ENCODE data around the gene COCH. TPM values are rescaled to one million over a fixed set of nuclear protein-coding genes. Genes with fewer than 3 reads are reported as not detected.

COCH gene
- total RNA-seq, 2 donors from 2014 or later, result 4.0 to 9.6 TPM

GRCh38 chr14:30882431-30882830 lies 8.1 kb downstream of the COCH start:
- Histone ChIP-seq H3K27ac (no peak overlapping the region), H3K4me1 (no peaks in the 10 kb centered on the region), H3K36me3 (replicated peaks in 1 of 2; ENCODE audit: insufficient read depth in 1 of 2, low read depth in 2 of 2) (no peaks in the 10 kb centered on the region), H3K9me3 (no peaks in the 10 kb centered on the region), H3K27me3 (no peaks in the 10 kb centered on the region), H3K4me3 (no peak overlapping the region)
- no peak for TF ChIP-seq POLR2A (IDR thresholded peaks at IDR 0.05)
- no peak for TF ChIP-seq CTCF (IDR thresholded peaks at IDR 0.05)
- intact Hi-C loops (cut with DNase I), result no loop called here
- ATAC-seq, result no peak
- DNase-seq, result no peak
- WGBS, 2 donors, result 89 to 93% methylated on average over 1 of the region's 1 CpG

GRCh38 chr14:30883508-30884294 lies 9.3 kb downstream of the COCH start:
- 71 to 77% methylated on average over 6 of the region's 6 CpGs for WGBS, 2 donors

GRCh38 chr14:30884901-30885300 lies 10.5 kb downstream of the COCH start:
- no peaks in the 10 kb centered on the region for H3K36me3 ChIP-seq (replicated peaks in 1 of 2; ENCODE audit: insufficient read depth in 1 of 2, low read depth in 2 of 2)
- H3K27me3 ChIP-seq, result no peaks in the 10 kb centered on the region
- H3K27ac ChIP-seq, result no peak overlapping the region
- DNase-seq (no peak), ATAC-seq (no peak)
- H3K4me1 ChIP-seq, result no peaks in the 10 kb centered on the region
- no peak overlapping the region for H3K4me3 ChIP-seq
- 62 to 72% methylated on average over 3 of the region's 3 CpGs for WGBS, 2 donors
- no peaks in the 10 kb centered on the region for H3K9me3 ChIP-seq
- TF ChIP-seq CTCF (IDR thresholded peaks at IDR 0.05) (no peak), POLR2A (IDR thresholded peaks at IDR 0.05) (no peak)
- intact Hi-C loops (cut with DNase I), result no loop called here

More at GRCh38 chr14:30883508-30884294, 9.3 kb downstream of the COCH start:
- H3K4me1 ChIP-seq, result no peaks in the 10 kb centered on the region
- no peak overlapping the region for H3K4me3 ChIP-seq
- ATAC-seq (no peak), DNase-seq (no peak)
- H3K9me3 ChIP-seq, result no peaks in the 10 kb centered on the region
- no peak overlapping the region for H3K27ac ChIP-seq
- no peaks in the 10 kb centered on the region for H3K36me3 ChIP-seq (replicated peaks in 1 of 2; ENCODE audit: insufficient read depth in 1 of 2, low read depth in 2 of 2)
- TF ChIP-seq POLR2A (IDR thresholded peaks at IDR 0.05), result no peak
- no peaks in the 10 kb centered on the region for H3K27me3 ChIP-seq
- intact Hi-C loops (cut with DNase I), result no loop called here

GRCh38 chr14:30885840-30886740 lies 11.7 kb downstream of the COCH start:
- TF ChIP-seq POLR2A (IDR thresholded peaks at IDR 0.05) (no peak), CTCF (IDR thresholded peaks at IDR 0.05) (no peak)
- no peak for DNase-seq
- no peak for ATAC-seq
- H3K9me3 ChIP-seq, result no peaks in the 10 kb centered on the region
- H3K36me3 ChIP-seq (replicated peaks in 1 of 2; ENCODE audit: insufficient read depth in 1 of 2, low read depth in 2 of 2), result no peaks in the 10 kb centered on the region
- intact Hi-C loops (cut with DNase I), result no loop called here
- no peak overlapping the region for H3K4me3 ChIP-seq
- no peaks in the 10 kb centered on the region for H3K4me1 ChIP-seq
- H3K27ac ChIP-seq, result no peak overlapping the region
- H3K27me3 ChIP-seq, result no peaks in the 10 kb centered on the region
- WGBS, 2 donors, result 81 to 87% methylated on average over 7 of the region's 7 CpGs

- intact Hi-C loops (cut with DNase I), result no loop called here
- WGBS, 2 donors, result 97 to 98% methylated on average over 5 of the region's 5 CpGs
- no peak for ATAC-seq
These were observed 14.3 kb downstream of the COCH start for GRCh38 chr14:30888480-30889243.

More at GRCh38 chr14:30888480-30889243, 14.3 kb downstream of the COCH start:
- Histone ChIP-seq H3K9me3 (no peaks in the 10 kb centered on the region), H3K4me3 (no peak overlapping the region), H3K27me3 (no peaks in the 10 kb centered on the region), H3K4me1 (no peaks in the 10 kb centered on the region), H3K36me3 (replicated peaks in 1 of 2; ENCODE audit: insufficient read depth in 1 of 2, low read depth in 2 of 2) (no peaks in the 10 kb centered on the region), H3K27ac (no peak overlapping the region)
- TF ChIP-seq POLR2A (IDR thresholded peaks at IDR 0.05), result no peak
- TF ChIP-seq CTCF (IDR thresholded peaks at IDR 0.05), result no peak
- DNase-seq, result no peak

Data from body of pancreas (tissue), 4 donors.